Measurements from ENCODE around the gene GRIN2A. TPM values are rescaled to one million over a fixed set of nuclear protein-coding genes. Genes with fewer than 3 reads are reported as not detected.

Gene GRIN2A
- total and polyA plus RNA-seq, 2 of the 8 experiments (the other 6 are each of a cell fraction or from before 2014, with no cell fraction given) = 0.18 to 1.8 TPM

- H3K4ac ChIP-seq (replicated peaks; ENCODE audit: insufficient read length, low read depth, low read length) = no peak overlapping the region
- H3K27ac ChIP-seq (ENCODE audit: low read depth, low read length) = no peak overlapping the region
- H3K4me1 ChIP-seq (replicated peaks in 1 of 4; ENCODE audit: control insufficient read depth in 3 of 4, insufficient read depth in 4 of 4, low read length in 3 of 4) = no peaks in the 10 kb centered on the region
- H4K20me1 ChIP-seq (replicated peaks in 1 of 2; ENCODE audit: control insufficient read depth in 1 of 2, insufficient read depth in 2 of 2, low read length in 2 of 2) = no peaks in the 10 kb centered on the region
- H2BK20ac ChIP-seq (ENCODE audit: low read length) = no peak overlapping the region
- no peak for TF ChIP-seq KDM5A (IDR thresholded peaks at IDR 0.05; ENCODE audit: low read length)
- no peak for TF ChIP-seq SIX5 (IDR thresholded peaks at IDR 0.05; ENCODE audit: low read depth, low read length)
- TF ChIP-seq YY1 (IDR thresholded peaks at IDR 0.05; ENCODE audit: low read depth, low read length) = no peak
- TF ChIP-seq ASH2L (IDR thresholded peaks at IDR 0.05; ENCODE audit: low read length) = no peak
- H2BK120ac ChIP-seq (replicated peaks; ENCODE audit: low read depth, low read length) = no peak overlapping the region
- H2BK12ac ChIP-seq (ENCODE audit: low read depth, low read length) = no peak overlapping the region
- no peak overlapping the region for H3K4me2 ChIP-seq (ENCODE audit: insufficient read depth in 1 of 2, low read depth in 2 of 2, low read length in 2 of 2)
- no peak overlapping the region for H2AFZ ChIP-seq (ENCODE audit: low read length)
- 82% methylated on average over 1 of the region's 1 CpG; no CpG with 5 or more reads in 1 of the 2 experiments for WGBS, 2 experiments (ENCODE audit: extremely low coverage in 1 of 2, insufficient coverage in 1 of 2, insufficient read length in 1 of 2, insufficient replicate concordance in 2 of 2, low coverage in 1 of 2, low lambda C conversion rate in 2 of 2, missing lambda C conversion rate in 1 of 2)
- CTCF ChIA-PET (ENCODE audit: partially characterized antibody) = no interaction called here
- H4K8ac ChIP-seq (ENCODE audit: extremely low read depth, insufficient read depth, low read length) = no peak overlapping the region
- no peaks in the 10 kb centered on the region for H3K79me2 ChIP-seq (ENCODE audit: control insufficient read depth in 1 of 2, insufficient read depth in 2 of 2, low read length in 2 of 2)
- H3K4me3 ChIP-seq (ENCODE audit: extremely low read depth in 1 of 4, insufficient read depth in 2 of 4, low read depth in 3 of 4, low read length in 4 of 4) = no peak overlapping the region
- H4K91ac ChIP-seq (replicated peaks; ENCODE audit: insufficient read length, low read length) = no peak overlapping the region
- H2BK5ac ChIP-seq (ENCODE audit: low read depth, low read length) = no peak overlapping the region
- H4K5ac ChIP-seq (ENCODE audit: insufficient read length, low read depth, low read length) = no peak overlapping the region
- H3K14ac ChIP-seq (ENCODE audit: insufficient read length) = no peak overlapping the region
- FAIRE-seq (no peak), DNase-seq (ENCODE audit: low read depth in 1 of 2, low spot score in 2 of 2) (no peak)
- H2BK15ac ChIP-seq (ENCODE audit: low read length) = no peak overlapping the region
- no peak overlapping the region for H2AK5ac ChIP-seq (ENCODE audit: low read depth, low read length)
- H3K79me1 ChIP-seq (ENCODE audit: low read depth, low read length) = no peaks in the 10 kb centered on the region
- no peaks in the 10 kb centered on the region for H3K9me3 ChIP-seq (ENCODE audit: insufficient read depth in 2 of 2, low read depth in 1 of 2, low read length in 1 of 2)
- POLR2A ChIA-PET (ENCODE audit: partially characterized antibody) = no interaction called here
- no peaks in the 10 kb centered on the region for H3K36me3 ChIP-seq (ENCODE audit: control insufficient read depth in 2 of 4, insufficient read depth in 4 of 4, low read length in 3 of 4)
- H3K9ac ChIP-seq (replicated peaks in 1 of 4; ENCODE audit: extremely low read depth in 1 of 4, low read depth in 3 of 4, low read length in 3 of 4) = no peak overlapping the region
- no peak overlapping the region for H3K56ac ChIP-seq (replicated peaks; ENCODE audit: insufficient read length, low read depth, low read length)
- H3K27me3 ChIP-seq (replicated peaks in 1 of 4; ENCODE audit: control insufficient read depth in 3 of 4, extremely low read depth in 1 of 4, insufficient read depth in 3 of 4, low read length in 3 of 4) = no peaks in the 10 kb centered on the region
- H3K23me2 ChIP-seq (ENCODE audit: low read depth, low read length) = no peaks in the 10 kb centered on the region
- no peak overlapping the region for H3K18ac ChIP-seq (ENCODE audit: extremely low read depth, low read length)
- H3K23ac ChIP-seq (ENCODE audit: insufficient read length) = no peak overlapping the region
These were observed 19.2 kb downstream of the GRIN2A start for GRCh38 chr16:10162981-10163380.
